Gastrocnemius medialis (tissue), 4 donors: ENCODE data around the gene CACNA1G. TPM values are rescaled to one million over a fixed set of nuclear protein-coding genes. Genes with fewer than 3 reads are reported as not detected.

Source experiments
- ATAC-seq, 2 donors: fragments of 150-250 bp; one replicate each; pipeline ENCODE4 v1.9.1; 2016
- DNase-seq, 2 donors: peaks; one replicate each; pipeline ENCODE4 v3.0.0-alpha.2; 2019
- H3K27ac ChIP-seq, 4 donors: fragments of 200-600 bp; sonication (generic); 1 replicate in 1 of 4; 2 replicates in 3 of 4; pipeline ENCODE4 v1.5.1; 2016 to 2018; ENCODE audit warnings: mild to moderate bottlenecking in 2 of 4, moderate library complexity in 1 of 4
- H3K27me3 ChIP-seq, 3 donors: fragments of 200-600 bp; sonication (generic) in 2 of 3; 1 replicate in 1 of 3; 2 replicates in 2 of 3; pipeline versions ENCODE4 v1.5.1 to v1.6.0; 2016 to 2019; ENCODE audit warnings: mild to moderate bottlenecking in 1 of 3, moderate library complexity in 1 of 3
- H3K36me3 ChIP-seq, 2 donors: fragments of 200-600 bp; sonication (generic) in 1 of 2; one replicate each; pipeline ENCODE4 v1.5.1; 2017 to 2018
- H3K4me1 ChIP-seq, 2 donors: fragments of 200-600 bp; sonication (generic) in 1 of 2; one replicate each; pipeline ENCODE4 v1.5.1; 2016 to 2017; ENCODE audit warnings: mild to moderate bottlenecking in 2 of 2
- H3K4me3 ChIP-seq, 4 donors: fragments of 200-600 bp; sonication (generic) in 3 of 4; 1 replicate in 1 of 4; 2 replicates in 3 of 4; pipeline ENCODE4 v1.5.1; 2016 to 2019; ENCODE audit warnings: mild to moderate bottlenecking in 2 of 4
- H3K9me3 ChIP-seq, 3 donors: fragments of 200-600 bp; sonication (generic) in 2 of 3; 1 replicate in 1 of 3; 2 replicates in 2 of 3; pipeline ENCODE4 v1.5.1; 2016 to 2019
- CTCF ChIP-seq, 5 experiments: fragments of 450-650 bp in 3 of 5; fragments of 200-600 bp in 2 of 5; sonication (generic) in 2 of 5; IDR thresholded peaks in 4 of 5; conservative IDR thresholded peaks in 1 of 5; 1 replicate in 4 of 5; 2 replicates in 1 of 5; pipeline ENCODE4 v1.5.1; 2016 to 2019; ENCODE audit warnings: antibody characterized with exemption in 5 of 5, mild to moderate bottlenecking in 3 of 5, moderate library complexity in 3 of 5
- POLR2A ChIP-seq, 2 donors: fragments of 450-650 bp; IDR thresholded peaks; one replicate each; pipeline ENCODE4 v1.6.1; 2017; ENCODE audit warnings: antibody characterized with exemption in 2 of 2, mild to moderate bottlenecking in 2 of 2, moderate library complexity in 2 of 2
- in situ Hi-C, 4 donors: fragments of 200-750 bp; cut with MboI; loops; one replicate each; pipeline versions ENCODE4 v1.15.0 to v1.8.0; 2017; ENCODE audit warnings: low sequenced_read_pairs in 4 of 4
- intact Hi-C: fragments of 100-400 bp; cut with DNase I; formaldehyde crosslinking; loops from one replicate; pipeline ENCODE4 v1.15.1; 2023; ENCODE audit warnings: low total_unique reads
- total RNA-seq, 4 donors: library from RNA; depleted of rRNA; stranded (reverse); fragments of >200 nt; gene quantifications; one replicate each; pipeline versions ENCODE4 v1.1.0 to v1.2.3, GENCODE V29; 2016

Gene CACNA1G
- total RNA-seq, 4 donors from 2014 or later, result 0.09 to 0.10 TPM; not detected in 2

GRCh38 chr17:50634224-50634914 lies 73.9 kb downstream of the CACNA1G start, which contains the start of gene ABCC3:
Gene ABCC3 (plus strand): TSS chr17:50634881. CDS start chr17:50634937, 56 bp downstream.
- peaks cover 5 to 11% of the 10 kb centered on the region in 2 donors for H3K4me1 ChIP-seq
- in situ Hi-C loops, result loop anchor here in 2 of 4 donors (10.0 to 25.0 kb wide), 2 partner anchors 60 to 97 kb away; partner anchors contain the start of genes EPN3 (in 1 of the 2) and SPATA20 (in 1 of the 2)
- H3K36me3 ChIP-seq, result no peaks in the 10 kb centered on the region
- no peak for DNase-seq
- no peak for ATAC-seq
- H3K27ac ChIP-seq, result no peak within 1 kb of the TSS
- peaks cover 24 to 38% (median 30%) of the 10 kb centered on the region in 3 donors for H3K27me3 ChIP-seq
- intact Hi-C loops, result no loop called here
- H3K9me3 ChIP-seq, result no peaks in the 10 kb centered on the region
- H3K4me3 ChIP-seq, result peak within 1 kb of the TSS in 3 of 4 donors; percentile 8 to 51 (median 49)
- TF ChIP-seq POLR2A (IDR thresholded peaks at IDR 0.05) (no peak), CTCF (IDR thresholded peaks at IDR 0.05 in 4 of 5, conservative IDR thresholded peaks at IDR 0.05 in 1 of 5) (no peak)

- intact Hi-C loops (no loop called here), in situ Hi-C loops (loop anchor here in 2 of 4 donors (10.0 to 25.0 kb wide), 2 partner anchors 60 to 98 kb away; partner anchors contain the start of genes EPN3 (in 1 of the 2) and SPATA20 (in 1 of the 2))
- TF ChIP-seq POLR2A (IDR thresholded peaks at IDR 0.05) (no peak), CTCF (IDR thresholded peaks at IDR 0.05 in 4 of 5, conservative IDR thresholded peaks at IDR 0.05 in 1 of 5) (no peak)
- Histone ChIP-seq H3K4me3 (peak overlapping the region in 3 of 4 donors; percentile 8 to 51 (median 49)), H3K9me3 (no peaks in the 10 kb centered on the region), H3K36me3 (no peaks in the 10 kb centered on the region), H3K27me3 (peaks cover 24 to 34% (median 30%) of the 10 kb centered on the region in 3 donors), H3K27ac (no peak overlapping the region), H3K4me1 (peaks cover 5 to 16% of the 10 kb centered on the region in 2 donors)
- ATAC-seq (no peak), DNase-seq (no peak)
Measured at GRCh38 chr17:50634915-50635731, 74.6 kb downstream of the CACNA1G start.

- H3K27me3 ChIP-seq, result peaks cover 24 to 34% (median 30%) of the 10 kb centered on the region in 3 donors
- in situ Hi-C loops, result loop anchor here in 2 of 4 donors (10.0 to 25.0 kb wide), 2 partner anchors 59 to 98 kb away; partner anchors contain the start of genes EPN3 (in 1 of the 2) and SPATA20 (in 1 of the 2)
- peaks cover 5 to 16% of the 10 kb centered on the region in 2 donors for H3K4me1 ChIP-seq
Measured at GRCh38 chr17:50635732-50635981, 75.1 kb downstream of the CACNA1G start.

More at GRCh38 chr17:50635732-50635981, 75.1 kb downstream of the CACNA1G start:
- Histone ChIP-seq H3K9me3 (no peaks in the 10 kb centered on the region), H3K4me3 (no peak overlapping the region), H3K36me3 (no peaks in the 10 kb centered on the region), H3K27ac (no peak overlapping the region)
- ATAC-seq (no peak), DNase-seq (no peak)
- TF ChIP-seq POLR2A (IDR thresholded peaks at IDR 0.05), result no peak
- TF ChIP-seq CTCF (IDR thresholded peaks at IDR 0.05 in 4 of 5, conservative IDR thresholded peaks at IDR 0.05 in 1 of 5), result no peak
- intact Hi-C loops, result no loop called here
